Measurements from ENCODE around the gene CASP9. TPM values are rescaled to one million over a fixed set of nuclear protein-coding genes. Genes with fewer than 3 reads are reported as not detected.
"Not testable (repeated sequence)": the region's sequence is repeated elsewhere in the genome, so short reads cannot be mapped to it uniquely, and the experiment has no call there.

The CASP9 gene
- total RNA-seq, 1 donor from 2014 or later, result 15.7 TPM

GRCh38 chr1:15488371-15488770, 35.6 kb downstream of the CASP9 start:
- no peaks in the 10 kb centered on the region for H3K4me1 Mint-ChIP-seq
- H3K4me3 Mint-ChIP-seq, result no peak overlapping the region
- DNase-seq (no peak), ATAC-seq (ENCODE audit: low read depth) (no peak)
- H3K36me3 Mint-ChIP-seq (ENCODE audit: low read depth), result peaks cover 52% of the 10 kb centered on the region
- CTCF ChIA-PET, result no interaction called here
- H3K27ac Mint-ChIP-seq, result no peak overlapping the region
- no peaks in the 10 kb centered on the region for H3K9me3 Mint-ChIP-seq
- intact Hi-C loops (cut with micrococcal nuclease), result no loop called here
- POLR2A ChIA-PET, result no interaction called here
- no peaks in the 10 kb centered on the region for H3K27me3 Mint-ChIP-seq
- TF ChIP-seq, protein P1, sequence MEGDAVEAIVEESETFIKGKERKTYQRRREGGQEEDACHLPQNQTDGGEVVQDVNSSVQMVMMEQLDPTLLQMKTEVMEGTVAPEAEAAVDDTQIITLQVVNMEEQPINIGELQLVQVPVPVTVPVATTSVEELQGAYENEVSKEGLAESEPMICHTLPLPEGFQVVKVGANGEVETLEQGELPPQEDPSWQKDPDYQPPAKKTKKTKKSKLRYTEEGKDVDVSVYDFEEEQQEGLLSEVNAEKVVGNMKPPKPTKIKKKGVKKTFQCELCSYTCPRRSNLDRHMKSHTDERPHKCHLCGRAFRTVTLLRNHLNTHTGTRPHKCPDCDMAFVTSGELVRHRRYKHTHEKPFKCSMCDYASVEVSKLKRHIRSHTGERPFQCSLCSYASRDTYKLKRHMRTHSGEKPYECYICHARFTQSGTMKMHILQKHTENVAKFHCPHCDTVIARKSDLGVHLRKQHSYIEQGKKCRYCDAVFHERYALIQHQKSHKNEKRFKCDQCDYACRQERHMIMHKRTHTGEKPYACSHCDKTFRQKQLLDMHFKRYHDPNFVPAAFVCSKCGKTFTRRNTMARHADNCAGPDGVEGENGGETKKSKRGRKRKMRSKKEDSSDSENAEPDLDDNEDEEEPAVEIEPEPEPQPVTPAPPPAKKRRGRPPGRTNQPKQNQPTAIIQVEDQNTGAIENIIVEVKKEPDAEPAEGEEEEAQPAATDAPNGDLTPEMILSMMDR (IDR thresholded peaks at IDR 0.05), result no peak

DNA sequence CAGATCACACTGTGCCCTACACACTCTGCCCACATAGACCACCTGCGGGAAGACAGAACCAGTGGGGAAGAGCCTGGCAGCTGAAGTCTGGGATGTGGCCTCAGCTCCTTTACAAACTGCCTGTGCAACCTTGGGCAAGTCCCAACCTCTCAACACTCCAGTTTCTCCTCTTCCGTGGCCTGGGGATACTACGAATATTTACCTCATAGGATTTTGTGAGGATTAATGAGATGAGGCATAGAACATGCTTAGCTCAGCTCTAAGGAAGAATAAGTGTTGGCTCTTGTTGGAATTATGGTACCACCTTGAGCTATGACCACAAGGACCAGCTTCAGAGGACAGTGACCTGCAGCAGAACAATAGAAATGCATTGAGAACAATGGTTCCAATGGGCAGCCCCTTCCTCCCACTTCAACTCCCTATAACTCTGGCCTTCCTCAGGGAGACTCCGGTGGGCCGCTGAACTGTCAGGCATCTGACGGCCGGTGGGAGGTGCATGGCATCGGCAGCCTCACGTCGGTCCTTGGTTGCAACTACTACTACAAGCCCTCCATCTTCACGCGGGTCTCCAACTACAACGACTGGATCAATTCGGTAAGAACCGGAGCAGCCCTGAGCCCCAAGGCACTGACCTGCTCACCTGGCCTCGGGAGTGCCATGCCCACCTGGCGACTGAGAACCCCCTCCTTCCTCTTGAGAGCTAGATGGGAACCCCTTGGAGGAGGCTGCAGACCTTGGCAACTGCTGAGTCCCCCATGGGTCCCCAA, 37.0 kb downstream of the CASP9 start:
- H3K9me3 Mint-ChIP-seq; H3K27ac Mint-ChIP-seq; H3K4me1 Mint-ChIP-seq; CTCF ChIA-PET; H3K27me3 Mint-ChIP-seq; H3K4me3 Mint-ChIP-seq; intact Hi-C loops (cut with micrococcal nuclease); DNase-seq; POLR2A ChIA-PET; ATAC-seq (ENCODE audit: low read depth): not testable (repeated sequence)
- H3K36me3 Mint-ChIP-seq (ENCODE audit: low read depth), result peaks cover 40% of the 10 kb centered on the region

DNA sequence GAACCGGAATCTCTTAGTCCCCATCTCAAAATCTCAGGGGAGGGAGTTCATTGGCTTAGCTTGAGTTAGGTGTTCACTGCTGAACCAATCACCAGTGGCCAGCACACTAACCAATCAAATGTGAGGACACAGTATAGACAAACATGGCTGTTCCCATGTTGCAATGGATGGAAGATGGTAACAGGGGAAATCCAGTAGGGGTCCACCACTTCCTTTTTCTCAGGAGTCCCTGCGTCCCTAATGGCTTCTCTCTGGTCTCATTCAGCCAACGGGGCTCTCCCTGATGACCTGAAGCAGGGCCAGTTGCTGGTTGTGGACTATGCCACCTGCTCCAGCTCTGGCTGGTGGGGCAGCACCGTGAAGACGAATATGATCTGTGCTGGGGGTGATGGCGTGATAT, 38.4 kb downstream of the CASP9 start:
- TF ChIP-seq, protein P1 (IDR thresholded peaks at IDR 0.05), result no peak
- ATAC-seq (ENCODE audit: low read depth) (no peak), DNase-seq (no peak)
- ChIA-PET CTCF (no interaction called here), POLR2A (no interaction called here)
- no peaks in the 10 kb centered on the region for H3K27me3 Mint-ChIP-seq
- no peaks in the 10 kb centered on the region for H3K4me1 Mint-ChIP-seq
- no peaks in the 10 kb centered on the region for H3K9me3 Mint-ChIP-seq
- peaks cover 33% of the 10 kb centered on the region for H3K36me3 Mint-ChIP-seq (ENCODE audit: low read depth)
- no peak overlapping the region for H3K4me3 Mint-ChIP-seq
- no peak overlapping the region for H3K27ac Mint-ChIP-seq
- intact Hi-C loops (cut with micrococcal nuclease), result no loop called here

DNA sequence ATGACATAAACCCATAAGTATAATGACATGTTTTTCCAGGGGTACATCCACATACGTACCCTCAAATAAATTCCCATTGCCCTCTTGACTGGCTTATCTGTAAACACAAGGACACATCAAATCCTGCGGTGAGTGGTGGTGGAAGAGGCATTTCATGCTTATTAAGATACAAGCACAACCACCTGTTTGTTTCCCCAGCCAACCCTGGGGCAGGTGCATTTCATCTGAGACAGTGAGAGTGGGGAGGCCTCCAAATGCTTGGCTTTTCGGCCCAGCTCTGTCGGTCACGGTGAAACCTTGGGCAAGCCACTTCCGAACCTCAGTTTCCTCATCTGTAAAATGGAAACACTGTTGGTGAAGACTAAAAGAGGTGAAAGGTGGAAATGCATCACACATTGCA, 39.6 kb downstream of the CASP9 start:
- H3K4me1 Mint-ChIP-seq; H3K27me3 Mint-ChIP-seq; CTCF ChIA-PET; POLR2A ChIA-PET; H3K4me3 Mint-ChIP-seq; H3K27ac Mint-ChIP-seq; ATAC-seq (ENCODE audit: low read depth); intact Hi-C loops (cut with micrococcal nuclease); H3K9me3 Mint-ChIP-seq; DNase-seq: not testable (repeated sequence)
- H3K36me3 Mint-ChIP-seq (ENCODE audit: low read depth), result peaks cover 28% of the 10 kb centered on the region

GRCh38 chr1:15483971-15484370, 40.0 kb downstream of the CASP9 start:
- TF ChIP-seq, protein P1 (IDR thresholded peaks at IDR 0.05), result no peak
- no peaks in the 10 kb centered on the region for H3K27me3 Mint-ChIP-seq
- H3K36me3 Mint-ChIP-seq (ENCODE audit: low read depth), result peaks cover 25% of the 10 kb centered on the region
- H3K27ac Mint-ChIP-seq, result no peak overlapping the region
- ATAC-seq (ENCODE audit: low read depth) (no peak), DNase-seq (no peak)
- intact Hi-C loops (cut with micrococcal nuclease), result no loop called here
- ChIA-PET CTCF (no interaction called here), POLR2A (no interaction called here)
- no peaks in the 10 kb centered on the region for H3K9me3 Mint-ChIP-seq
- no peak overlapping the region for H3K4me3 Mint-ChIP-seq
- H3K4me1 Mint-ChIP-seq, result no peaks in the 10 kb centered on the region

GRCh38 chr1:15482983-15483543, 41.0 kb downstream of the CASP9 start:
- DNase-seq; H3K4me3 Mint-ChIP-seq; H3K27ac Mint-ChIP-seq; H3K27me3 Mint-ChIP-seq; H3K4me1 Mint-ChIP-seq; intact Hi-C loops (cut with micrococcal nuclease); POLR2A ChIA-PET; CTCF ChIA-PET; ATAC-seq (ENCODE audit: low read depth); H3K9me3 Mint-ChIP-seq: not testable (repeated sequence)
- peaks cover 20% of the 10 kb centered on the region for H3K36me3 Mint-ChIP-seq (ENCODE audit: low read depth)

- H3K4me3 Mint-ChIP-seq; intact Hi-C loops (cut with micrococcal nuclease); H3K27me3 Mint-ChIP-seq; H3K27ac Mint-ChIP-seq; H3K4me1 Mint-ChIP-seq; POLR2A ChIA-PET; H3K9me3 Mint-ChIP-seq; ATAC-seq (ENCODE audit: low read depth); DNase-seq; CTCF ChIA-PET: not testable (repeated sequence)
- peaks cover 19% of the 10 kb centered on the region for H3K36me3 Mint-ChIP-seq (ENCODE audit: low read depth)
Observed at GRCh38 chr1:15482455-15482854, 41.6 kb downstream of the CASP9 start.

All from activated B cell treated with CpG ODN at 0.5 μM for 24 hours (primary cell).